Activated gamma-delta T cell treated with anti-CD3 and anti-CD28 coated beads, Interleukin-2, amount 50 U/mL, for 16 hours (primary cell): ENCODE measurements around the gene TENT4B.

Experiments used
- DNase-seq: peaks from one replicate; pipeline ENCODE4 v3.0.0-alpha.2; 2020; ENCODE audit warnings: low read depth

The TENT4B gene

DNA sequence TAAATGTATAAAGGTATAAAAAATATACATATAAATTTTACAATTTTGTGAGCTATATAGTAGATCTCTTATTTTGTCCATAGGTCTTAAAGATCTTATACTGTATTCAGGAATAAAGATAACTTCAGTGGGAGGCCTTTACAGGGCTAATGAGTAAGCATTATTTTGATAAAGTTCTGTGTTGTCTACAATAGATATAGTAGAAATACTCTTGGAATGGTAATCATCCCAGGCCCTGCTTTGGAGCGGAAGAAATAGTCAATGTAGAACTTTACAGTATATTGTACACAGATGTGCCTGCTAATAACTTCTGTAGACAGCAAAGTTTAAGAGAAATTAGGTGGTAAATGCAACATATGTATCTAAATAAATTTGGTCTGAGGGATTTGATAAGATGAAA is 42.6 kb downstream of the TENT4B start:
- no peak for DNase-seq

DNA sequence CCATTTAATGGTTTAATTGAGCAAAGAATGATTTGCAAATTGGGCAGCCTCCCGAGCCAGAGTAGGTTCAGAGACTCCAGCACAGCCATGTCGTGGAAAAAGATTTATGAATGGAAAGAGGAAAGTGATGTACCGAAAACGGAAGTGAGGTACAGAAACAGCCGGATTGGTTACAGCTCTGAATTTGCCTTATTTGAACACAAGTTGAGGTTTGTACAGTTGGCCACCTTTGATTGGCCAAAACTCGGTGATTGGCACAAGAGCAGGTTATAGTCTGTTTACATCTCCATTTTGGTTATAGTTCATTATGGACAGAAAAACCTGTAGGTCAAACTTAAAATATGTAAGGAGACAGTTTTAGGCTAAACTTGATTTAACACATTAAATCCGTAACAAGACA is 44.5 kb downstream of the TENT4B start:
- no peak for DNase-seq

DNA sequence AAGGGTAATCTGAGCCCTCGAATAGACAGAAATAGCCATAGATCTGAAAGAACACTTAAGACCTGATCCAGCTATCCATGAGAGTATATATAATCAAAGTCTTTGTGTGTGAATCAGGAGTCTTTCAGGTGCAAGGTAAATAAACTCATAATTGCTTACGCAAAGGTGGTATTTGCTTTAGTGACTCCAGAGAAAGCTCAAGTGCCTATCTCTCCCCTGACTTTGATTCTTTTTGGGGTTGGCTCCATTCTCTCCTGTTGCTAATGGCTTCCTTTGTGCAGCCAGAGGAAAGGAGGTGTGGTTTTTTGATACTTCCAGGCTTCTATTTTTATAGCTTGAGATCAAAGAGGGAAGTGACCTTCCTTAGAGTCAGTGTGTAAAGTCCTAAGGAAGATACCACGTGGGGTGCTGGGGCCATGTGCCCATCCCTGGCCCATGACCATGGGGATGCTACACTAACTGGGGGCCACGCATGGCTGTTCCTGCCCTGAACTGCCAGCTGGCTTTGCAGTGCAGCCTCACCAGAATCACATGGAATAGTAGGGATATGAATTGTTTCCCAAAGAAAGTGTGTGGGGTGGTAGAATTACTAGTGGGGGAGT is 45.8 kb downstream of the TENT4B start:
- no peak for DNase-seq

DNA sequence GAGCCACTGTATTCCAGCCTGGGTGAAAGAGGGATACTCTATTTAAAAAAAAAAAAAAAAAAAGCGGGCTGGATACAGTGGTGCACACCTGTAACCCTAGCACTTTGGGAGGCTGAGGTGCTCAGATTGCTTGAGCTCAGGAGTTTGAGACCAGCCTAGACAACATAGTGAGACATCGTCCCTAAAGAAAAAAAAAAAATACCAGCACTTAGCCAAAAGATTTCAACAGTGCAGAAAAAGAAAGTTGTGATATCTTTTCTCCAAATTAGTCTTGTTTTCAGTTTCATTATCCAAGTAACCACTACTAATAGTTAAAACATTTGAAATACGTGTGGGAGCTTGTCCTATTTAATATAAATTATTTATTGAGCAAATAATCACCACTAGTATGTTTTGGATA is 48.7 kb downstream of the TENT4B start:
- no peak for DNase-seq

DNA sequence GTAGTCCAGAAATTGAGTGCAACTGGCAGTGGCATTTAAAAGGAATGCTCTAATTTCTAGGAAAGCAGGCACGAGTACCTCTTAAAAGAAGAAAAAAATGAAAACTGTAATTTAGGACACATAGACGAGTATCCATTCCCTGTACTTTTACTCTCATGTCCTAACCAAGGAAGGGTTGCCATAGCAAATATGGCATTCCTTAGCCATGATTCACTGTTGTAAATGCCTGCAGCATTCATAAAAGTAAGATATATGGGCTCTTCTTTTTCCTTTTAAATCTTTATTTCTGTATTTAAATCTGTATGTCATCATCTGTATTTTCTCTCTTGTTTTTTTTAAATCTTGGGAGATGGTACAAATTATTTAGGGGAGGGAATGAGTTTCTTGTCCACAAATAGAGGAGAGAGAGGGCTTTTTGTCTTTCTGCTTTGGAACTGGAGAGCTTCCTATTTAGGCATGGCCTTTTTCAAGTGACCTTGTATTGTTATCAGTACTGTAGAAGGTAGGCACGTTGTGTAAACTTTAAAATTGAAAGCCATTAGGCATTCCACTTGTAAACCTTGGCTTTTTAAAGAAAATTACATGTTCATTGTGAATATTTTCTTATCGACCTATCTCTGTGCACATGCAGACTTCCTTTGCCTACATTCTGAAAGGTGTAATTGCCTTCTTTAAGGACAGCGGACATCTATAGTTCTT is 50.0 kb downstream of the TENT4B start:
- no peak for DNase-seq

DNA sequence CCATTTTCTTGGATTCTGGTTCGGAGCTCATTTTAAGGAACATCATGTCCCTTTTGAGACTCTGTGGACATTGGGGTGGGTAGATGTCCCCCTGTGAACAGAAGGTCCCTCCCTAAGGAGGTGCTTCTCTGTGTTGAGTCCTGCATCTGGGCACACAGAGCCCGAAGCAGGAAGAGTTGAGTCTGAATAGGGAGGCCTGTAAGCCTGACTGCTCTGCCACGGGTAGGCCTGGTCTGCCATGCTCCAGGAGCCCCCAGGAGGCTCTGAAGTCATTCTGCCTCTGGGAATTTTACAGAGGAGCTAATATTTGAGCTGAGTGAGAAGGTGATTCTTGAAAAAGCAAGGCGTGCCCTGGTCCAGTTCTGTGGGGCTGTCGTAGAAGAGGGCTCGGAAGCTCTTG is 50.6 kb downstream of the TENT4B start:
- no peak for DNase-seq

DNA sequence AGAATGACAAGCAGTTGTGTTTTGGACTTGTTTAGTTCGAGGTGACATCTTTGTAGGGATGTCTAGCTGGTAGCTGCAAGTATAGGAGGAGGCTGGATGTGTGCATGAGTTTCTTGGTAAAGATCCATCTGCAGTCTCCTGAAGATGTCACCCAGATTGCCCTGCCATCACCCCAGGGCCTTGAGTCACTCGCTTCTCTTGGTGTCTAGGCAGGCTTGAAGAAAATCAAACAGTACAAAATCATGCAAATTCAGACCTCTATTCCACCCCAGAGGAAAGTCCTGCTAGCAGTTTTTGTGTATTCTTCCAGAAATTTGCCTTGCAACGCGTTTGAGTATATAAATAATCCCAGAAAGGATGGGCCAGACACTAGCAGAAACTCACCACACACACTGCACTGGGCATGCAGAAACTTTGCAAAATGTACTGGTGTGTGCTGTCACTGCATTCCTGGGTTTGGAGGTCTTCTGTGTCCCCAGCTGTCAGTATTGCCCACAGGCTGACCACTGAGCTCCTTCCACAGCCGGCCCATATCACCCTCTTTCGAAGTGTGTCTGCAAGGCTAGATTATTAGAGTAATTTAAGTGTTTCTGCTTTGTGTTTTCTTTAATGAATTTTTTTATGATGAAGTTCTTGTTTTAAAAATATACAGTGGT is 51.5 kb downstream of the TENT4B start:
- no peak for DNase-seq

DNA sequence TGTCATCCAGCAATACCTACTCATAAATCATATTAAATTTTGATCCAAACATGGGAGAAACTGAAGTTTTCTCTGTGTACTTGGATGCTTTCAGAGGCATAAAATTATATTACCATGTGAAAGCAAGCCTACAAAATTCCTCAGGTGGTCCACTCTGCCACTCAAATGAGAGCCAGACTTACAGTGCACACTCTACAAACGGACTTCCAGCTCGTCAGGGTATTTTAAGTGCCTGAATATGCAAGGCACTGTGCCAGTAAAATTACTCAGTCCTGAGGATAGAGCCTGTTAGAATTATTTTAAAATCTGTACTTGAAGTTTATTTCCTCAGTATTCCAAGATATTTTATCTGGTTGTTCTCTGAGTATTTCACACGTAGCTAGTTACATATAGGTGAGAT is 54.5 kb downstream of the TENT4B start:
- no peak for DNase-seq

DNA sequence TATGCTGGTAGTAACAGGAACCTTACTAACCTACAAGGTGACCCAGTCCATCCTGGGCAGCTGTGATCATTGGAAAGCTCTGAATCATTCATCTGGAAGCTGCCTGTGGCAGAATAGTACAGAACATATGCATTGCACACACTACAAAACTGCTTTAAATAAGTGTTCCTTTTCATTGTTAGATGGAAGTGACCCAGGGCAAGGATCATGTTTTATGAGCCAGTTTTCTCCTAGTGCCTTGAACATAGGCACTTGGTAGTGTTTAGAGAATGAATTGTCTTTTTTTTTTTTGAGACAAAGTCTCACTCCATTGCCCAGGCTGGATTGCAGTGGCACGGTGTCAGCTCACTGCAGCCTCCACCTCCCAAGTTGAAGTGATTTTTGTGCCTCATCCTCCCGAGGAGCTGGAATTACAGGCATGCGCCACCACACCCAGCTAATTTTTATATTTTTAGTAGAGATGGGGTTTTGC is 55.4 kb downstream of the TENT4B start:
- no peak for DNase-seq

DNA sequence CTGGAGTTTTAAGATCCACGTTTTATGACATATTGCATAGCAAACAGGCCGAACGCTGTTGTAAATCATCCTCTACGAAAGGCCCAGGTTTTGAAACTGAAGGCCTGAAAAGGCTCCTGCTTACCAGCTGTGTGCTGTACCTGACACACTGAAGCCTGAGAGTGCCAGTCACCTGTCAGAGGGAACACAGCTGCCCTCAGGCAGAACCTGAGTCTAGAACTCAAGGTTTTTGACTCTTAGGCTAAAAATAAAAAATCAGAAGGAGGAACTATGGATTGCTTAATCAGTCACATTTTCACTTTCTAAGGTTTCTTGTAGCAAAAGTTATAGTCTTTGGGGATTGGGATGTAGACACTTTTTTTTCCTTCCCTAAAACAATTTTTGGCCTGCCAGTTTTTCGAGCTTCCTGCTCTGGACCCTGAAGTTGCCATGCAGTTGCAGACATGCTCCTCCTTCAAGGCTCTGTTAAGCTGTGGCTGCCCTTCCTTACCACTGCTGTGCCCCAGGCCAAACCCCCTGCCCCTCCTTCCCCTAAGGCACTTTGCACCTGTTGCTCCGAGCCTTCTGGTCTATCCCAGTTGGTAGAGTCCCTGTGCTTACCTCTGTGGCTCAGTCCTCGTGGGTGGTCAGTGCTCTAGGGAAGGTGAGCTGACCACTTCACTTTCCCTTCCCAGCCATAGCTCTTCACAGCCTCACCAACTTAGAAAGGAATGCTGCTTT is 56.6 kb downstream of the TENT4B start:
- DNase-seq = no peak

DNA sequence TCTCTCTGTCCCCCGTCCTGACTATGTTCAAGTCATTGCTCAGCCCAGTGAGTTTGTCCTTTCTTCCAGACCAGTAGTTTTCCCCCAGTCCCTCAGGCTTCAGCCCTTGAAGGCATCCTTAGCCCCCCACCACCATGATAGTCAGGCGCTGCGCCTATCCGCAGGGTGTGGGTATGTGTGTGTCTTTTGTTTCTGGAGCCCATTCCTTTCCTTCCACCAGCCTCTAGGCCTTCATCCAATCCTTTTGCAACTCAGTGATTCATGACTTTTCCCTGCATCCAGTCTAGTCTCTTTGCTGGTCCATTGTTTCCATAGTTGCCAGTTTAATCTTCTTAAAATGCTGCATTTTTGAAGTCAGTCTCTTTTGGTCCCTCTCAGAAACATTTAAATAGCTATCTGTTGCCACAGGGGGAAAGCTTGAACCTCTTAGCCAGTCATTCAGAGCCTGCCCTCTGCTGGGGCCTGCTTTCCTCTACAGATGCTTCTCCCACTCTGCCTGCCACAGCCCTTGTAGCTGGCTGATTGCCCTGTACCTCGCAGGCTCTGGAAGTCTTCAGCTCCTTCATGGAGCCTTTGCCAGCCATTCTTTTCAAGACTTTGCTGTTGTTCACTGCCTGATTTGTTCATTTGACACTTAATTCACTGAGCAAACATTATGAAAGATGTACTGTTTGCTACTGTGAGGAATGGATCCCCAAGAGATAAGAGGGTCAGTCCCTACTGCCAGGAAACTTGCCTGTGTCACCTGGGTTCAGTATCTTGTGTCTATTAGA is 57.3 kb downstream of the TENT4B start:
- DNase-seq = peak; percentile 31

DNA sequence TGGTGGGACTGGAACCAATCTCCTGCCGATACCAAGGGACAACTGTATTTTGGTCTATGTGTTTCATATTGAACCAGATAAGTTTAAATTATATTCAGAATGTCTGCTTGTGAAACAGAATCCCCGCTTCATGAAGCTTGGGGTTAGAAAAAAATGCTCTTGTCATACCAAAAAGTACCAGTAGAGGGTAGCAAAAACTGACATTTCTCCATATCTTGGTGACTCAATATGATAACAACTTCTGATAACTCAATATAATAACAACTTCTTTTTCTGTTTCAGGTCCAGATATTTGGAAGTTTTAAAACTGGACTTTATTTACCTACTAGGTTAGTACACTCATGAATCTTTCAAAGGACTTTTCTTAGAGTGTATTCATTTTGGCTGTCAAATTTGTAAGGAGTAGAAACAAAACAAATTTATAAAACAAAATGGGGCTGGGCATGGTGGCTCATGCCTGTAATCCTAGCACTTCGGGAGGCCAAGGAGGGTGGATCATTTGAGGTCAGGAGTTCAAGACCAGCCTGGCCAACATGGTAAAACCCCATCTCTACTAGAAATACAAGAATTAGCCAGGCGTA is 60.9 kb downstream of the TENT4B start:
- no peak for DNase-seq

DNA sequence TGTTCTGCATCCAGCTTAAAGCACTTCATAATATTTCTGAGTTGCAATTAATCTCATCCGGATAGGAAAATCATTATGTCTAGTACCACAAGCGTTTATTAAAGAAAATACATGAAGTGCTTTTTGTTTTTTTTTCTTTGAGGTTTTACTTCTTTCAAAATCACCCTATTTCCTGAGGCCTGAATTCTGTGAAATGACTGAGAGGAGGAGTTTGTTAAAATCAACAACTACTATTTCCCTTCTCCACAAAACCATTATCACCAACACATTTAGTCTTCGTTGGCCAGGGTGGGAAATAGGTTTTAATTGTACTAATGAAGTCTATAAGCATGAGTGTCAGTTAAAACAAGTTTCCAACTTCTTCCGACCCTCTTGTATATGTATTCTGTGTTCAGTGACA is 62.6 kb downstream of the TENT4B start:
- DNase-seq = no peak

DNA sequence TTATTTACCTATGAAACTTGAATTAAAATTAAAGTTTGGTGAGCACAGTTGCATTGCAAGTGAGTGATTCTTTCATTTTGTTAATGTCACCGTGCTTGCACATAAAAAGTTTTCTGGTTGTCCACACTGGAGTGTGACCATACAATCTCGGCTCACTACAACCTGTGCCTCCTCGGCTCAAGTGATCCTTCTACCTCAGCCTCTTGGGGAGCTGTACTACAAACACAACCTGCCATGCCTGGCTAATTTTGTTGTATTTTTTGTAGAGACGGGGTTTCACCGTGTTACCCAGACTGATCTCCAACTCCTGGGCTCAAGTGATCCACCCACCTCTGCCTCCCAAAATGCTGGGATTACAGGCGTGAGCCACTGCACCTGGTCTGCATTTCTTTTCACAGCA is 63.1 kb downstream of the TENT4B start:
- no peak for DNase-seq

DNA sequence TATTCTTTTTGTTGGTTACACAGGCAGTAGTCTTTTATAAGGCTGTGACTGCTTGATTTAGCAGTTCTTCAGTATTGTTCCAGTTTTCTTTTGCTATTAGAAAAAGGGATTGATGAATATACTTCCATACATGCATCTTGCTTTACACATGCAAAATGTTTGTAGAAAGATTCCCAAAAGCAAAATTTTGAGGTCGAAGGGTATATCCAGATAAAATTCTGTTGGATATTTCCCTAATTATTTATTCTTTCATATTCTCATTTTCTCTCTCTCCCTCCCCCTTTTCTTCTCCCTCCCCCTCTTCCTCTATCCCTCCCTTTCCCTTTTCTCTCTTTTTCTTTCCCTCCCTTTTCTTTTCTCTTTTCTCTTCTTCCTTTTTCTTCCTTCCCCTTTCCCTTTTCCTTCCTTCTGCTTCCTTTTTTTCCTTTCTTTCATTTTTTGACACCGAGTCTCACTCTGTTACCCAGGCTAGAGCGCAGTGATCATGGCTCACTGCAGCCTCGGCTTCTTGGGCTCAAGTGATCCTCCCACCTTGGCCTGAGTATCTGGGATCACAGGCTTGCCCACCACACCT is 66.4 kb downstream of the TENT4B start:
- no peak for DNase-seq

DNA sequence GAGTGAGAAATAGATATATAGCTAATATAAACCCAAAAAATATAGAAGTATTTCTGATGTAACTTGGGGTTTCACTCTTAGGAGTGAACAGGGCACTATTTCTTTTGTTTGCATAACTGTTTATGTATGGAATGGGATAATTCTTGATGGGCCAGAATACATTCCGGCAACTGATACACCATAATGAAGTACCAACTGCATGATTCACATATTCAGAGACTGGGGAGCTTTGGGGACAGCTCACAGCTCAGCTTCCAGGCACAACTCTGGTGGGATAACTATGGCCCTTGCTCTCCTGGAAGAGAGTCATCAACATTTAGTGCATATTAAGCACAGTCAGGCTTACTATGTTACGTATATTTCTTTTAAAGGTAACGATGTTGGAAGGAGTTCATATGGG is 71.2 kb downstream of the TENT4B start:
- no peak for DNase-seq

DNA sequence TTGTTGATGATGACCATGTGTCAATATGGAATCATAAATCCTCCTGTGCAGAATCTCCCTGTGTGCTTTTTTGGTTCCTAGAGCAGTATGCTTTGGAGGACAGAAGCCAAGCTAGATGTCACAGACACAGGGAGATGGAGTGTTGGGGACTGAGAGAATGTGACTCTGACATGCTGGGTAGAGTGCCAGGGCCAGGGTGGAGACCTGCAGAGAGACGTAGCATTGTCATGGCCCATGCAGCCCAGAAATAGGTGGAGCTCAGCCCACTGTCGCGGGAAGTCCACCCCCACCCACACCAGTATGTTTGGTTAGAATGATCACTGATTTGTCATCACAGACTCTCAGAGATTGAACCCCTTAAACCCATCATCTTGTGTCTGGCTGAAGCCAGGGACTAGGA is 74.0 kb downstream of the TENT4B start:
- DNase-seq = no peak

DNA sequence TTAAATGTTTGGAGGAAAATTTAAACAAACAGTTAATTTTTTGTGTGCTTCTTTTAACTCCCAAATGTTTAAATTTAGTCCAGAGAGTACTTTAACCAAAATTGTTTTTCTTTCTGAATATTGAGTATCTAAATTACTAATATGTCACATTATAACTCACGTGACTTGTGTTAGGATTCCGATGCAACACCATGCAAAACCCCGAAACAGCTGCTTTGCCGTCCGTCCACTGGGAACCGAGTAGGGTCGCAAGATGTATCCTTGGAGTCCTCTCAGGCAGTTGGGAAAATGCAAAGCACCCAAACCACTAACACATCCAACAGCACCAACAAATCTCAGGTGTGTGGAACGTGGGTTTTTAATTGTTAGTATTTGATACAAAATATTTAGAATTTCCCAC is 74.6 kb downstream of the TENT4B start:
- no peak for DNase-seq

DNA sequence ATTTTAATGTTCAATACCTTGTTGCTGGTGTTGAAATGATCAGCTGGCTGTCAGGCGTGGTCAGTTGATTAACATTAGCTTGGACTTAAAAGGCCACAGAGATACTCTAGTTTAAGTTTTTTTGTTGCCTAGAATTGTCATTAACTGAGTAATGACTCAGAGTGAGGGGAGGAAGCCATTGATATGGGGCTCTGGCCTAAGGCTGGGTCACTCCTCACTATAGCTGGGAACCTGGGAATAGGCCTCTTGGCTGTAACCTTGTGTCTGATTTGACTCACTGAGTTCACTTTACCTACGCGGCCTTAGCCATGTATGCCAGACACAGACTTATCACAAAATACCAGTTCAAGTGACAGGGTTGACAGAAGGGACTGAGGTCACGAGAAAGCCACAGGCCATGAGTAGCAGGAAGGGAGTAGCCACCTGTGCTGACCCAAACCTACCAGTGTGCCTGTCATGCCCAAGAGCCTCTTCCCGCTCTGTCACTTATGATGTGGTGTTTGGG is 75.3 kb downstream of the TENT4B start:
- no peak for DNase-seq

DNA sequence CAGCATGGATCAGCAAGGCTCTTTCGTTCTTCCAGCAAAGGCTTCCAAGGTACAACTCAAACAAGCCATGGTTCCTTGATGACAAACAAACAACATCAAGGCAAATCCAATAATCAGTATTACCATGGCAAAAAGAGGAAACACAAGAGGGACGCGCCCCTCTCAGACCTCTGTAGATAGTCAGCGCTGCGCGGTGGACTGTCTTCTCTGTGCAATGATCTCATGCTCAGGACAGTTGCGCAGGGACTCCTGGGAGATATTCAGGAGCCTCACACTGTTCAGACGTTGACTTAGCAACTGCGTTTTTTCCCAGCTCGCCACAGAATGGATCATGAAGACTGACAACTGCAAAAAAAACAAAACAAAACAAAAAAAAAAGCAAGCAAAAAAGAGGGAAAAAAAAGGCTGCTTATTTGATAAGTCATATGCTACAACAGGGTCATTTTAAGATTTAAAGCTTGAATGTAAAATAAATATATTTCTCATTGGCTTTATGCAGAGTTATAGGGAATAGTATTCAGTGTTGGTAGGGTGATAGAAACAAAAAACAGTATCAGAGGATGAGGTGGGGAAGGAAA is 76.1 kb downstream of the TENT4B start:
- no peak for DNase-seq
